H9 (cell line): ENCODE data around the gene CHN2. TPM values are rescaled to one million over a fixed set of nuclear protein-coding genes. Genes with fewer than 3 reads are reported as not detected.

Experiments used
- DNase-seq: peaks from one replicate; pipeline ENCODE4 v3.0.0-alpha.2; 2017
- H2AFZ ChIP-seq: one replicate; pipeline ENCODE4 v1.6.1; 2013; ENCODE audit warnings: mild to moderate bottlenecking, low read length, control low read depth, moderate library complexity
- H2AK5ac ChIP-seq: 2 replicates; pipeline ENCODE4 v1.6.1; 2013; ENCODE audit warnings: low read length, control low read depth, mixed read lengths; ENCODE audit not compliant: insufficient read length
- H2BK120ac ChIP-seq: one replicate; pipeline ENCODE4 v1.6.1; 2013; ENCODE audit warnings: low read depth, mild to moderate bottlenecking, low read length, control low read depth, inconsistent platforms; ENCODE audit not compliant: poor library complexity, severe bottlenecking
- H2BK12ac ChIP-seq: 2 replicates; pipeline ENCODE4 v1.6.1; 2013; ENCODE audit warnings: low read length, control low read depth, mixed read lengths, low read depth; ENCODE audit not compliant: insufficient read length
- H2BK15ac ChIP-seq: 2 replicates; pipeline ENCODE4 v1.6.1; 2013; ENCODE audit warnings: low read depth, low read length, control low read depth
- H2BK20ac ChIP-seq: one replicate; pipeline ENCODE4 v1.6.1; 2013; ENCODE audit warnings: low read depth, mild to moderate bottlenecking, low read length, control low read depth, inconsistent platforms; ENCODE audit not compliant: poor library complexity, severe bottlenecking
- H2BK5ac ChIP-seq: 2 replicates; pipeline ENCODE4 v1.6.1; 2013; ENCODE audit warnings: low read length, control low read depth, mixed read lengths; ENCODE audit not compliant: insufficient read length
- H3K14ac ChIP-seq: 2 replicates; pipeline ENCODE4 v1.6.1; 2013; ENCODE audit warnings: low read length, control low read depth; ENCODE audit not compliant: insufficient read depth
- H3K18ac ChIP-seq: 2 replicates; pipeline ENCODE4 v1.6.1; 2013; ENCODE audit warnings: low read depth, mild to moderate bottlenecking, mixed read lengths, low read length, control low read depth; ENCODE audit not compliant: insufficient read length
- H3K23ac ChIP-seq: 2 replicates; pipeline ENCODE4 v1.6.1; 2013; ENCODE audit warnings: low read length, control low read depth, mixed read lengths, low read depth; ENCODE audit not compliant: insufficient read length
- H3K23me2 ChIP-seq: 2 replicates; pipeline ENCODE4 v1.6.1; 2013; ENCODE audit warnings: low read depth, mild to moderate bottlenecking, mixed read lengths, low read length, control low read depth; ENCODE audit not compliant: insufficient read length, poor library complexity, severe bottlenecking
- H3K27ac ChIP-seq: 2 replicates; pipeline ENCODE4 v1.5.1; 2013; ENCODE audit warnings: low read length, control low read depth, mixed read lengths, low read depth; ENCODE audit not compliant: insufficient read length
- H3K27me3 ChIP-seq: 2 replicates; pipeline ENCODE4 v1.6.1; 2013; ENCODE audit warnings: low read length, control low read depth, inconsistent platforms; ENCODE audit not compliant: insufficient read depth
- H3K4ac ChIP-seq: 2 replicates; pipeline ENCODE4 v1.6.1; 2013; ENCODE audit warnings: low read depth, mild to moderate bottlenecking, control low read depth, inconsistent platforms, low read length, moderate library complexity
- H3K4me1 ChIP-seq: 2 replicates; pipeline ENCODE4 v1.6.1; 2013; ENCODE audit warnings: low read length, control low read depth, inconsistent platforms; ENCODE audit not compliant: insufficient read depth
- H3K4me2 ChIP-seq: 2 replicates; pipeline ENCODE4 v1.6.1; 2013; ENCODE audit warnings: low read length, control low read depth, mixed read lengths; ENCODE audit not compliant: insufficient read length, insufficient read depth
- H3K56ac ChIP-seq: 2 replicates; pipeline ENCODE4 v1.6.1; 2013; ENCODE audit warnings: low read depth, mild to moderate bottlenecking, mixed read lengths, low read length, control low read depth; ENCODE audit not compliant: insufficient read length
- H3K79me1 ChIP-seq: 2 replicates; pipeline ENCODE4 v1.6.1; 2013; ENCODE audit warnings: low read depth, mild to moderate bottlenecking, moderate library complexity, low read length, control low read depth, inconsistent platforms; ENCODE audit not compliant: insufficient read depth, poor library complexity, severe bottlenecking
- H3K79me2 ChIP-seq: 2 replicates; pipeline ENCODE4 v1.6.1; 2013; ENCODE audit warnings: low read length, control low read depth, inconsistent platforms; ENCODE audit not compliant: insufficient read depth
- H3K9ac ChIP-seq: 2 replicates; pipeline ENCODE4 v1.6.1; 2013; ENCODE audit warnings: low read length, control low read depth, mixed read lengths; ENCODE audit not compliant: insufficient read length; ENCODE audit errors: extremely low read depth
- H3K9me3 ChIP-seq: one replicate; pipeline ENCODE4 v1.6.1; 2013; ENCODE audit warnings: low read depth, low read length, inconsistent platforms; ENCODE audit not compliant: control insufficient read depth
- H3T11ph ChIP-seq: one replicate; pipeline ENCODE4 v1.6.1; 2013; ENCODE audit warnings: mild to moderate bottlenecking, low read length, control low read depth, inconsistent platforms
- H4K20me1 ChIP-seq: one replicate; pipeline ENCODE4 v1.6.1; 2013; ENCODE audit not compliant: control insufficient read depth, insufficient read length, insufficient read depth
- H4K5ac ChIP-seq: 2 replicates; pipeline ENCODE4 v1.6.1; 2013; ENCODE audit warnings: low read depth, mild to moderate bottlenecking, mixed read lengths, low read length, control low read depth; ENCODE audit not compliant: insufficient read length
- H4K8ac ChIP-seq: replicated peaks from 2 replicates; pipeline ENCODE4 v1.6.1; 2013; ENCODE audit warnings: low read length, control low read depth, mixed read lengths, low read depth; ENCODE audit not compliant: insufficient read length
- H4K91ac ChIP-seq: 2 replicates; pipeline ENCODE4 v1.6.1; 2013; ENCODE audit warnings: low read depth, mild to moderate bottlenecking, moderate library complexity, mixed read lengths, low read length, control low read depth; ENCODE audit not compliant: insufficient read length
- H3K27ac Mint-ChIP-seq, 3 experiments: 2 replicates in 2 of 3; 3 replicates in 1 of 3; pipeline ENCODE4 v1.8.0; 2020 to 2021; ENCODE audit warnings: mixed read lengths in 3 of 3, mild to moderate bottlenecking in 1 of 3, moderate library complexity in 1 of 3
- H3K27me3 Mint-ChIP-seq: 2 replicates; pipeline ENCODE4 v1.8.0; 2021; ENCODE audit warnings: low read depth, mild to moderate bottlenecking, moderate library complexity, mixed read lengths
- H3K36me3 Mint-ChIP-seq, 3 experiments: 2 replicates in 2 of 3; 3 replicates in 1 of 3; pipeline ENCODE4 v1.8.0; 2020 to 2021; ENCODE audit warnings: low read depth in 3 of 3, mixed read lengths in 3 of 3; ENCODE audit not compliant: insufficient read depth in 1 of 3
- H3K4me1 Mint-ChIP-seq, 2 experiments: 2 replicates each; pipeline ENCODE4 v1.8.0; 2020; ENCODE audit warnings: mixed read lengths in 2 of 2
- H3K4me3 Mint-ChIP-seq, 2 experiments: 2 replicates in 1 of 2; 3 replicates in 1 of 2; pipeline ENCODE4 v1.8.0; 2020 to 2021; ENCODE audit warnings: mild to moderate bottlenecking in 2 of 2, mixed read lengths in 2 of 2, moderate library complexity in 1 of 2
- H3K9me3 Mint-ChIP-seq, 2 experiments: 2 replicates in 1 of 2; 3 replicates in 1 of 2; pipeline ENCODE4 v1.8.0; 2020; ENCODE audit warnings: mild to moderate bottlenecking in 2 of 2, mixed read lengths in 2 of 2, moderate library complexity in 1 of 2
- CTCF ChIP-seq: fragments of 200-600 bp; sonication (generic); conservative IDR thresholded peaks from 3 replicates; pipeline ENCODE4 v1.8.0; 2021; ENCODE audit warnings: antibody characterized with exemption, mild to moderate bottlenecking
- WGBS: extraction: QIAGEN DNeasy Blood & Tissue Kit; methylation state at CpG from one replicate; pipeline ENCODE4 v1.1.7; 2013; ENCODE audit warnings: missing lambda C conversion rate, low lambda C conversion rate, mixed read lengths; ENCODE audit not compliant: insufficient read length; ENCODE audit errors: extremely low coverage; 5-methylcytosine and 5-hydroxymethylcytosine counted together
- total RNA-seq: library from RNA; stranded (reverse); gene quantifications from 2 replicates; pipeline ENCODE4 v1.2.1, GENCODE V29; 2021

Gene CHN2
- total RNA-seq, 1 experiment from 2014 or later = 3.3 TPM

DNA sequence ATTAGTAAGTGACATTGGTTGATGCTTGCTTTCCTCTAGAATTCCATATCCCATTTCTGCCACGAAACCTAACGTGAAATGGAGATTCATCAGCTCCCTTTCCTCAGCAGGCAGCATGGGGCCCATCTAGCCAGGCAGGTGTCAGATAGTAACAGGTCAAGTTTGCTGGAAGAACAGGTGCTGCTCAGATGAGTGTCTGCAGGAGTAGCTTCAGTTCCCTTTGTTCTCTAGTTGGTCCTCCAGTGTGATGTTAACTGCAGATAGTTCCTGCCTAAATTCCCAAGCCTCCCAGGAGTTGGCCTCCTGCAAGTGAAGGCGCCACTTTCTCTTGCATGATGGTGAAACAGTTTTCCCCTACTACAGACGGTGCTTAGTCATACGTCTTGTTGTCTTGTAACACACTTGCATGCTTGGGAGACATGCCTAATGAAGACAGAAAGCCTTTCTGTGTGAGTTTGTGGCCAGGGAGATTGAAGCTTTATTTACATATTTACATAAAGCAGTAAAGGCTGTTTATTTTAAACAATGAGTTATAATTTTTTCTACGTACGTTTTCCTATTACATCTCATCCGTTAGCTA lies 175.4 kb downstream of the CHN2 start:
- Mint-ChIP-seq H3K4me3 (no peak overlapping the region), H3K27me3 (no peaks in the 10 kb centered on the region), H3K9me3 (no peaks in the 10 kb centered on the region), H3K27ac (no peak overlapping the region), H3K36me3 (no peaks in the 10 kb centered on the region), H3K4me1 (peaks cover 8 to 11% of the 10 kb centered on the region in 2 experiments)
- no peaks in the 10 kb centered on the region for H3K9me3 ChIP-seq
- no peak overlapping the region for H2AK5ac ChIP-seq
- no peak overlapping the region for H3K4me2 ChIP-seq
- H4K8ac ChIP-seq = no peak overlapping the region
- H3K4me1 ChIP-seq = peaks cover 2% of the 10 kb centered on the region; the same call in 1 of the 2 replicates
- WGBS = no CpG with 5 or more reads among the region's 8 CpGs
- H3K27me3 ChIP-seq = no peaks in the 10 kb centered on the region
- no peak overlapping the region for H4K5ac ChIP-seq
- no peak overlapping the region for H2AFZ ChIP-seq
- no peak overlapping the region for H2BK15ac ChIP-seq
- no peak overlapping the region for H3K23ac ChIP-seq
- TF ChIP-seq CTCF = no peak
- no peak overlapping the region for H3K18ac ChIP-seq
- H3K27ac ChIP-seq = no peak overlapping the region
- H4K20me1 ChIP-seq = no peaks in the 10 kb centered on the region
- no peak overlapping the region for H2BK120ac ChIP-seq
- no peak overlapping the region for H2BK12ac ChIP-seq
- H3K14ac ChIP-seq = no peak overlapping the region
- H3K23me2 ChIP-seq = no peaks in the 10 kb centered on the region
- H4K91ac ChIP-seq = no peak overlapping the region
- H3K56ac ChIP-seq = no peak overlapping the region
- no peaks in the 10 kb centered on the region for H3K79me1 ChIP-seq
- H2BK20ac ChIP-seq = no peak overlapping the region
- no peak for DNase-seq
- no peaks in the 10 kb centered on the region for H3K79me2 ChIP-seq
- H3T11ph ChIP-seq = no peak overlapping the region
- no peak overlapping the region for H3K4ac ChIP-seq
- H2BK5ac ChIP-seq = no peak overlapping the region
- H3K9ac ChIP-seq = no peak overlapping the region
